Endodermal cell (in vitro differentiated cells): ENCODE measurements around the gene PTPRN2. TPM values are rescaled to one million over a fixed set of nuclear protein-coding genes. Genes with fewer than 3 reads are reported as not detected.

ENCODE experiments used
- DNase-seq: peaks from one replicate; pipeline ENCODE4 v3.0.0-alpha.2; 2017
- H3K27ac ChIP-seq: 2 replicates; pipeline ENCODE4 v1.5.1; 2013; ENCODE audit warnings: mild to moderate bottlenecking, low read depth, low read length, moderate library complexity
- H3K27me3 ChIP-seq: 2 replicates; pipeline ENCODE4 v1.6.1; 2013; ENCODE audit warnings: mild to moderate bottlenecking, low read length, moderate library complexity; ENCODE audit not compliant: insufficient read depth, control insufficient read depth, poor library complexity, severe bottlenecking
- H3K36me3 ChIP-seq: 2 replicates; pipeline ENCODE4 v1.7.0; 2013; ENCODE audit warnings: mild to moderate bottlenecking, low read length, moderate library complexity; ENCODE audit not compliant: control insufficient read depth, insufficient read depth
- H3K4me1 ChIP-seq: one replicate; pipeline ENCODE4 v1.7.0; 2013; ENCODE audit warnings: low read length; ENCODE audit not compliant: control insufficient read depth, insufficient read depth
- H3K4me3 ChIP-seq: 2 replicates; pipeline ENCODE4 v1.5.1; 2013; ENCODE audit warnings: mild to moderate bottlenecking, low read length, moderate library complexity
- H3K9ac ChIP-seq: 2 replicates; pipeline ENCODE4 v1.6.1; 2013; ENCODE audit warnings: mild to moderate bottlenecking, low read length, moderate library complexity; ENCODE audit not compliant: poor library complexity, severe bottlenecking; ENCODE audit errors: extremely low read depth
- H3K9me3 ChIP-seq: 2 replicates; pipeline ENCODE4 v1.6.1; 2013; ENCODE audit warnings: mild to moderate bottlenecking, low read length, moderate library complexity; ENCODE audit not compliant: control insufficient read depth
- H3K27ac Mint-ChIP-seq: 2 replicates; pipeline ENCODE4 v1.8.0; 2020; ENCODE audit warnings: mixed read lengths
- H3K27me3 Mint-ChIP-seq: 2 replicates; pipeline ENCODE4 v1.8.0; 2021; ENCODE audit warnings: mild to moderate bottlenecking, mixed read lengths; ENCODE audit not compliant: insufficient read depth
- H3K36me3 Mint-ChIP-seq: 2 replicates; pipeline ENCODE4 v1.8.0; 2020; ENCODE audit warnings: low read depth, mixed read lengths
- H3K4me1 Mint-ChIP-seq: 2 replicates; pipeline ENCODE4 v1.8.0; 2020; ENCODE audit warnings: mixed read lengths
- H3K4me3 Mint-ChIP-seq: 2 replicates; pipeline ENCODE4 v1.8.0; 2020; ENCODE audit warnings: mild to moderate bottlenecking, moderate library complexity, mixed read lengths
- H3K9me3 Mint-ChIP-seq: 2 replicates; pipeline ENCODE4 v1.8.0; 2020; ENCODE audit warnings: mild to moderate bottlenecking, mixed read lengths
- CTCF ChIP-seq: fragments of 200-600 bp; sonication (generic); conservative IDR thresholded peaks from 2 replicates; pipeline ENCODE4 v1.5.0; 2021; ENCODE audit warnings: antibody characterized with exemption, mild to moderate bottlenecking
- WGBS, 2 experiments: methylation state at CpG; one replicate each; pipeline versions ENCODE4 v1.1.5 to v1.1.7; 2013; ENCODE audit warnings: missing lambda C conversion rate in 2 of 2, mixed read lengths in 1 of 2; ENCODE audit not compliant: insufficient coverage in 1 of 2, insufficient read length in 1 of 2; 5-methylcytosine and 5-hydroxymethylcytosine counted together
- total RNA-seq, 2 donors: library from RNA; stranded (reverse); fragmentation: NEBNext Ultra II Directional in 1 of 2; extraction: Animal tissue kit (Norgen Biotek cat#: 25700) in 1 of 2; gene quantifications; 2 replicates in 1 of 2; 3 replicates in 1 of 2; pipeline ENCODE4 v1.2.1, GENCODE V29; 2021

PTPRN2 gene
- total RNA-seq, 2 donors from 2014 or later, result 0.69 to 1.2 TPM

GRCh38 chr7:158472596-158472995 lies 115.0 kb downstream of the PTPRN2 start:
- 80 to 85% methylated on average over 8 to 11 of the region's 11 CpGs for WGBS, 2 experiments
- H3K27ac ChIP-seq, result no peak overlapping the region
- no peak overlapping the region for H3K9ac ChIP-seq
- H3K36me3 ChIP-seq, result no peaks in the 10 kb centered on the region
- H3K4me1 ChIP-seq, result no peaks in the 10 kb centered on the region
- Mint-ChIP-seq H3K36me3 (no peaks in the 10 kb centered on the region), H3K27ac (no peak overlapping the region), H3K4me1 (no peaks in the 10 kb centered on the region), H3K4me3 (no peak overlapping the region), H3K27me3 (no peaks in the 10 kb centered on the region), H3K9me3 (no peaks in the 10 kb centered on the region)
- no peak overlapping the region for H3K4me3 ChIP-seq
- peaks cover 66% of the 10 kb centered on the region for H3K9me3 ChIP-seq
- no peak for TF ChIP-seq CTCF
- H3K27me3 ChIP-seq, result no peaks in the 10 kb centered on the region
- DNase-seq, result no peak

- 86 to 87% methylated on average over 9 to 18 of the region's 18 CpGs for WGBS, 2 experiments
- H3K27ac Mint-ChIP-seq, result no peak overlapping the region
- DNase-seq, result no peak
- no peaks in the 10 kb centered on the region for H3K27me3 Mint-ChIP-seq
- no peak overlapping the region for H3K9ac ChIP-seq
- H3K27ac ChIP-seq, result no peak overlapping the region
- H3K36me3 ChIP-seq, result no peaks in the 10 kb centered on the region
- no peaks in the 10 kb centered on the region for H3K4me1 ChIP-seq
- no peak overlapping the region for H3K4me3 Mint-ChIP-seq
- H3K4me3 ChIP-seq, result no peak overlapping the region
- no peaks in the 10 kb centered on the region for H3K9me3 Mint-ChIP-seq
- peaks cover 66% of the 10 kb centered on the region for H3K9me3 ChIP-seq
- no peaks in the 10 kb centered on the region for H3K27me3 ChIP-seq
- H3K36me3 Mint-ChIP-seq, result no peaks in the 10 kb centered on the region
- TF ChIP-seq CTCF, result no peak
- H3K4me1 Mint-ChIP-seq, result no peaks in the 10 kb centered on the region
Observed at GRCh38 chr7:158471716-158472115, 115.9 kb downstream of the PTPRN2 start.

- WGBS, 2 experiments, result 91 to 95% methylated on average over 9 to 16 of the region's 16 CpGs
- Histone ChIP-seq H3K9me3 (peaks cover 66% of the 10 kb centered on the region), H3K4me3 (no peak overlapping the region), H3K27me3 (no peaks in the 10 kb centered on the region), H3K27ac (no peak overlapping the region), H3K36me3 (no peaks in the 10 kb centered on the region), H3K9ac (no peak overlapping the region), H3K4me1 (no peaks in the 10 kb centered on the region)
- no peak overlapping the region for H3K27ac Mint-ChIP-seq
- H3K4me1 Mint-ChIP-seq, result no peaks in the 10 kb centered on the region
- no peaks in the 10 kb centered on the region for H3K36me3 Mint-ChIP-seq
- TF ChIP-seq CTCF, result no peak
- DNase-seq, result no peak
- no peaks in the 10 kb centered on the region for H3K27me3 Mint-ChIP-seq
- no peak overlapping the region for H3K4me3 Mint-ChIP-seq
- no peaks in the 10 kb centered on the region for H3K9me3 Mint-ChIP-seq
Observed at GRCh38 chr7:158470336-158470735, 117.3 kb downstream of the PTPRN2 start.
